HG02759 (cell line): ENCODE results near the gene LGALS3BP.
"Not testable (repeated sequence)": the region's sequence is repeated elsewhere in the genome, so short reads cannot be mapped to it uniquely, and the experiment has no call there.

Source experiments
- ATAC-seq: cut with Tn5 transposase; IDR thresholded peaks from one replicate; pipeline ENCODE4 v1.9.1; 2021; ENCODE audit warnings: mild to moderate bottlenecking, moderate library complexity; ENCODE audit not compliant: unreplicated experiment

LGALS3BP gene

GRCh38 chr17:78966910-78967600, 12.7 kb downstream of the LGALS3BP start:
- ATAC-seq = no peak

GRCh38 chr17:78966123-78966813, 13.5 kb downstream of the LGALS3BP start:
- ATAC-seq = no peak

- no peak for ATAC-seq
These were observed 14.2 kb downstream of the LGALS3BP start for GRCh38 chr17:78965491-78965924.

GRCh38 chr17:78963378-78963777, 16.3 kb downstream of the LGALS3BP start:
- no peak for ATAC-seq

- not testable (repeated sequence) for ATAC-seq
These were observed 16.8 kb downstream of the LGALS3BP start for GRCh38 chr17:78962984-78963348.

- ATAC-seq = no peak
These were observed 17.3 kb downstream of the LGALS3BP start for GRCh38 chr17:78962345-78962983.

GRCh38 chr17:78961571-78961970, 18.2 kb downstream of the LGALS3BP start:
- no peak for ATAC-seq

- ATAC-seq = no peak
These were observed 18.8 kb downstream of the LGALS3BP start for GRCh38 chr17:78960928-78961327.

GRCh38 chr17:78959803-78960202, 19.9 kb downstream of the LGALS3BP start:
- ATAC-seq = no peak

- ATAC-seq = no peak
These were observed 21.0 kb downstream of the LGALS3BP start for GRCh38 chr17:78958641-78959127.

- ATAC-seq = no peak
These were observed 22.6 kb downstream of the LGALS3BP start for GRCh38 chr17:78957128-78957527.

GRCh38 chr17:78956254-78956653, 23.5 kb downstream of the LGALS3BP start:
- ATAC-seq = no peak

GRCh38 chr17:78954684-78955083, 25.0 kb downstream of the LGALS3BP start:
- ATAC-seq = no peak

- ATAC-seq = no peak
These were observed 26.1 kb downstream of the LGALS3BP start for GRCh38 chr17:78953356-78954350.

GRCh38 chr17:78952706-78953105, 27.0 kb downstream of the LGALS3BP start:
- ATAC-seq = no peak

- ATAC-seq = no peak
These were observed 27.7 kb downstream of the LGALS3BP start for GRCh38 chr17:78951967-78952551.

GRCh38 chr17:78950870-78951269, 28.9 kb downstream of the LGALS3BP start:
- no peak for ATAC-seq

- no peak for ATAC-seq
These were observed 32.2 kb downstream of the LGALS3BP start for GRCh38 chr17:78947235-78948149.

- ATAC-seq = no peak
These were observed 33.1 kb downstream of the LGALS3BP start for GRCh38 chr17:78946631-78947030.
